PFSK-1 (cell line): Measurements from ENCODE around the gene MDC1.

ENCODE experiments used
- FOXP2 ChIP-seq: optimal IDR thresholded peaks from 2 replicates; pipeline ENCODE3; 2011; ENCODE audit warnings: borderline replicate concordance, control low read depth, inconsistent platforms; ENCODE audit not compliant: insufficient read depth; ENCODE audit errors: extremely low read length, extremely low read depth
- POLR2AphosphoS5 ChIP-seq: IDR thresholded peaks from 2 replicates; pipeline ENCODE4 v1.6.1; 2012; ENCODE audit warnings: low read depth, mild to moderate bottlenecking, control low read depth, low read length, moderate library complexity
- REST ChIP-seq, 2 experiments: IDR thresholded peaks; 2 replicates each; pipeline versions ENCODE4 v1.6.1 to v1.8.0; 2011 to 2012; ENCODE audit warnings: low read depth in 2 of 2, low read length in 2 of 2, control low read depth in 1 of 2, inconsistent platforms in 1 of 2, mild to moderate bottlenecking in 1 of 2, moderate library complexity in 1 of 2; ENCODE audit not compliant: insufficient read depth in 1 of 2
- SIN3A ChIP-seq: IDR thresholded peaks from 2 replicates; pipeline ENCODE4 v1.6.1; 2012; ENCODE audit warnings: mild to moderate bottlenecking, low read length, moderate library complexity, borderline replicate concordance; ENCODE audit not compliant: insufficient read depth
- TAF1 ChIP-seq: IDR thresholded peaks from 2 replicates; pipeline ENCODE4 v1.6.1; 2012; ENCODE audit warnings: low read length, control low read depth, borderline replicate concordance; ENCODE audit not compliant: insufficient read depth

The MDC1 gene

GRCh38 chr6:30687659-30688431, 29.2 kb downstream of the MDC1 start:
- no peak for TF ChIP-seq SIN3A
- no peak for TF ChIP-seq POLR2AphosphoS5
- TF ChIP-seq FOXP2: no peak
- TF ChIP-seq TAF1: no peak
- TF ChIP-seq REST (IDR thresholded peaks at IDR 0.05; ENCODE audit: insufficient read depth in 1 of 2, low read depth in 2 of 2, low read length in 2 of 2): no peak

- TF ChIP-seq TAF1: no peak
- TF ChIP-seq POLR2AphosphoS5: peak; percentile 75; the same call in 1 of the 2 replicates
- peak; percentile 88; the same call in 1 of the 2 replicates for TF ChIP-seq SIN3A
- TF ChIP-seq REST (IDR thresholded peaks at IDR 0.05; ENCODE audit: insufficient read depth in 1 of 2, low read depth in 2 of 2, low read length in 2 of 2): peak in 1 of 2 experiments; percentile 70; a peak in 2 of 4 replicates
Observed at GRCh38 chr6:30686908-30687658, 30.0 kb downstream of the MDC1 start.

GRCh38 chr6:30686009-30686907, 30.8 kb downstream of the MDC1 start, which contains the start of gene PPP1R18:
Gene PPP1R18 (minus strand): TSS chr6:30686645. CDS start chr6:30686018, 627 bp downstream.
- peak; percentile 56; the same call in 1 of the 2 replicates for TF ChIP-seq POLR2AphosphoS5
- TF ChIP-seq FOXP2: no peak
- no peak for TF ChIP-seq REST (IDR thresholded peaks at IDR 0.05; ENCODE audit: insufficient read depth in 1 of 2, low read depth in 2 of 2, low read length in 2 of 2)
- peak; percentile 81; the same call in 1 of the 2 replicates for TF ChIP-seq TAF1
- peak; percentile 82; the same call in 1 of the 2 replicates for TF ChIP-seq SIN3A

GRCh38 chr6:30685157-30686008, 31.7 kb downstream of the MDC1 start:
- TF ChIP-seq FOXP2 (no peak), TAF1 (no peak), SIN3A (no peak), REST (IDR thresholded peaks at IDR 0.05; ENCODE audit: insufficient read depth in 1 of 2, low read depth in 2 of 2, low read length in 2 of 2) (no peak), POLR2AphosphoS5 (no peak; the same call in 1 of the 2 replicates)
